ENCODE measurements around the gene CCDC70.

CCDC70 gene

GRCh38 chr13:51833980-51834379 is 27.8 kb upstream of the CCDC70 start:
- H3K9me3 ChIP-seq (ENCODE audit: control insufficient read depth, low read length), result no peaks in the 10 kb centered on the region
- no peak overlapping the region for H3K4me3 ChIP-seq (ENCODE audit: low read length)
- H3K36me3 ChIP-seq (ENCODE audit: control insufficient read depth, insufficient read depth, low read length), result no peaks in the 10 kb centered on the region
- no peak overlapping the region for H3K9ac ChIP-seq (ENCODE audit: low read length)
- H3K4me1 ChIP-seq (ENCODE audit: control insufficient read depth, insufficient read depth, low read length), result no peaks in the 10 kb centered on the region
- no peaks in the 10 kb centered on the region for H3K27me3 ChIP-seq (ENCODE audit: control insufficient read depth, insufficient read depth, low read length)

- H3K9ac ChIP-seq (ENCODE audit: low read length), result no peak overlapping the region
- no peak overlapping the region for H3K4me3 ChIP-seq (ENCODE audit: low read length)
- H3K4me1 ChIP-seq (ENCODE audit: control insufficient read depth, insufficient read depth, low read length), result no peaks in the 10 kb centered on the region
- H3K36me3 ChIP-seq (ENCODE audit: control insufficient read depth, insufficient read depth, low read length), result no peaks in the 10 kb centered on the region
- H3K27me3 ChIP-seq (ENCODE audit: control insufficient read depth, insufficient read depth, low read length), result no peaks in the 10 kb centered on the region
- no peaks in the 10 kb centered on the region for H3K9me3 ChIP-seq (ENCODE audit: control insufficient read depth, low read length)
Observed at GRCh38 chr13:51834581-51835171, 27.1 kb upstream of the CCDC70 start.

GRCh38 chr13:51837016-51837415 is 24.8 kb upstream of the CCDC70 start:
- Histone ChIP-seq H3K4me3 (ENCODE audit: low read length) (no peak overlapping the region), H3K4me1 (ENCODE audit: control insufficient read depth, insufficient read depth, low read length) (no peaks in the 10 kb centered on the region), H3K9ac (ENCODE audit: low read length) (no peak overlapping the region), H3K27me3 (ENCODE audit: control insufficient read depth, insufficient read depth, low read length) (no peaks in the 10 kb centered on the region), H3K9me3 (ENCODE audit: control insufficient read depth, low read length) (no peaks in the 10 kb centered on the region), H3K36me3 (ENCODE audit: control insufficient read depth, insufficient read depth, low read length) (no peaks in the 10 kb centered on the region)

- H3K4me1 ChIP-seq (ENCODE audit: control insufficient read depth, insufficient read depth, low read length), result no peaks in the 10 kb centered on the region
- no peak overlapping the region for H3K4me3 ChIP-seq (ENCODE audit: low read length)
- H3K36me3 ChIP-seq (ENCODE audit: control insufficient read depth, insufficient read depth, low read length), result no peaks in the 10 kb centered on the region
- no peaks in the 10 kb centered on the region for H3K27me3 ChIP-seq (ENCODE audit: control insufficient read depth, insufficient read depth, low read length)
- H3K9ac ChIP-seq (ENCODE audit: low read length), result no peak overlapping the region
- H3K9me3 ChIP-seq (ENCODE audit: control insufficient read depth, low read length), result no peaks in the 10 kb centered on the region
Observed at GRCh38 chr13:51838240-51838846, 23.4 kb upstream of the CCDC70 start.

DNA sequence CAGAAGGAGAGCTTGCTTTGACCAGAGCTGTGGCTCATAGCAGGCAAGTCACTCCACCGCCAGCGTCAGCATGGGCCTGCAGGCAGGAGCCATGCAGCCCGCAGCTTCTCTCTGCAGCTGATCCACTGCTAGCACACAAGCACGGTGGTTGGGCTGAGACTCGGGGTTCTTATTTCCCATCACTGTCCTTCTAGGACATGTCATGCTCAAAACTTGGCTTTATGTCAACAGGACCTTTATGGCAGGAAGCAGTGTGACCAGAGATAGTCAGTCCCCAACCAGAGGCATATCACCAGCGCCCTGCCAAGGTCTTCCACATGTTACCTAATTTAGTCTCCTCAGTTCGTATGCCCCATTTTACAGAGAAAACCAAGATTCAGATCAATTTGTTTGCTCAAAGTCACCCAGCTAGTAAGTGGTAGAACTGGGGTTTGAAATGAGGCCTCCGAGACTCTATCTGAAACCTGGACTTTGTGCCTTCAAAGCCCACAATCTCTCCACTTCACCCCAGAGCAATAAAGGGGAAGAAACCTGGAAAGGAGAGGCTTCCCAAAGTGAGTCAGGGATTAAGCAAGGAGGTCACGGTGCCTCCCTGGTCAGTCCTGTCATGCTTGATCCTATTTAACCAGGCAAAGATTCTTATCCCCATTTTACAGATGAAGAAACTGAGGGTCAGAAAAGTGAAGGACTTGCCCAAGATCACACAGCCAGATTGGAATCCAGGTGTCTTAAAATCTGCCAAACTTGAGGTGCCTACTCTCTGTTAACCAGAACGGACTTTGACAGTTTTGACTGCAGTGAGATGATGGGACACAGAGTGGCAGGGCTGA is 21.8 kb upstream of the CCDC70 start:
- no peak overlapping the region for H3K9ac ChIP-seq (ENCODE audit: low read length)
- H3K4me1 ChIP-seq (ENCODE audit: control insufficient read depth, insufficient read depth, low read length), result peaks cover under 1% of the 10 kb centered on the region
- no peaks in the 10 kb centered on the region for H3K9me3 ChIP-seq (ENCODE audit: control insufficient read depth, low read length)
- no peak overlapping the region for H3K4me3 ChIP-seq (ENCODE audit: low read length)
- no peaks in the 10 kb centered on the region for H3K27me3 ChIP-seq (ENCODE audit: control insufficient read depth, insufficient read depth, low read length)
- no peaks in the 10 kb centered on the region for H3K36me3 ChIP-seq (ENCODE audit: control insufficient read depth, insufficient read depth, low read length)

GRCh38 chr13:51840917-51841316 is 20.9 kb upstream of the CCDC70 start:
- Histone ChIP-seq H3K4me3 (ENCODE audit: low read length) (no peak overlapping the region), H3K9me3 (ENCODE audit: control insufficient read depth, low read length) (no peaks in the 10 kb centered on the region)

DNA sequence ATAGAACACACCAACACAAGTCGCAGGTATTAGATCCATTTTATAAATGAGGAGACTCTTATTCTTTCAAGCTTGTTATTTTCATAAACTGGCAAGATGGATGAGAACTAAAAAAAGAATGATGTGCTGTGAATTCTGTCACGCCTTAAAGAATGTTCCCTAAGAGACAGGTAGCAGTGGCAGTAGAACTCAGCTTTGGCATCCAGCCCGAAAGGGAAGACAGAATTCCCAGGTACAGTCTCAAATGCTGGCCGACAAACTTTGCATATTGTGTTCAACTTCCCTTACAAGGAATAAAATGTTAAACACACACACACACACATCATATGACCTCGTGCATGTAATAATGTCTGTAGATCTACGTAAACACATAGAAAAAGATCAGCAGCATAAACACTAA is 20.0 kb upstream of the CCDC70 start:
- Histone ChIP-seq H3K27me3 (ENCODE audit: control insufficient read depth, insufficient read depth, low read length) (no peaks in the 10 kb centered on the region), H3K4me1 (ENCODE audit: control insufficient read depth, insufficient read depth, low read length) (peaks cover 5% of the 10 kb centered on the region), H3K9me3 (ENCODE audit: control insufficient read depth, low read length) (no peaks in the 10 kb centered on the region), H3K9ac (ENCODE audit: low read length) (no peak overlapping the region), H3K4me3 (ENCODE audit: low read length) (no peak overlapping the region), H3K36me3 (ENCODE audit: control insufficient read depth, insufficient read depth, low read length) (no peaks in the 10 kb centered on the region)

More at GRCh38 chr13:51840917-51841316, 20.9 kb upstream of the CCDC70 start:
- no peaks in the 10 kb centered on the region for H3K36me3 ChIP-seq (ENCODE audit: control insufficient read depth, insufficient read depth, low read length)
- H3K27me3 ChIP-seq (ENCODE audit: control insufficient read depth, insufficient read depth, low read length), result no peaks in the 10 kb centered on the region
- H3K9ac ChIP-seq (ENCODE audit: low read length), result no peak overlapping the region
- H3K4me1 ChIP-seq (ENCODE audit: control insufficient read depth, insufficient read depth, low read length), result peaks cover 5% of the 10 kb centered on the region

DNA sequence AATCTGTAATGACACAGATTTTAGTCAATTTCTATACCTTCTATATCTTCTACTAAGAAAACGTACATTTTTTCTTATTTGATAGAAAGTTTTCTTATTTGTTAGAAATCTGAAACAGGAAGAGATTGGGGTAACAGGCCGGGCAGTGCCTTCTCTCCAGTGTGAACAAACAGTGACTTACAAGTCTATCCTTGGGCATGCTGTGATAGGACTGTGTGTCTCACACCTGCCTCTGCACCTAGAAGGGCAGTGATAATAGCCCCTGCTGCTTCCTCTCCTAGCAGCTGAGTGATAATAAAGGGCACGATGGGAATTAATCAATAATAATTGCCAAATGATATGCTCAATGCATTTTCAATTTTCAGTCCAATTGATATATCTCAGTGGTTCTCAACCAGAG is 18.2 kb upstream of the CCDC70 start:
- peaks cover 5% of the 10 kb centered on the region for H3K4me1 ChIP-seq (ENCODE audit: control insufficient read depth, insufficient read depth, low read length)
- no peaks in the 10 kb centered on the region for H3K27me3 ChIP-seq (ENCODE audit: control insufficient read depth, insufficient read depth, low read length)
- no peak overlapping the region for H3K9ac ChIP-seq (ENCODE audit: low read length)
- H3K4me3 ChIP-seq (ENCODE audit: low read length), result no peak overlapping the region
- no peaks in the 10 kb centered on the region for H3K36me3 ChIP-seq (ENCODE audit: control insufficient read depth, insufficient read depth, low read length)
- no peaks in the 10 kb centered on the region for H3K9me3 ChIP-seq (ENCODE audit: control insufficient read depth, low read length)

DNA sequence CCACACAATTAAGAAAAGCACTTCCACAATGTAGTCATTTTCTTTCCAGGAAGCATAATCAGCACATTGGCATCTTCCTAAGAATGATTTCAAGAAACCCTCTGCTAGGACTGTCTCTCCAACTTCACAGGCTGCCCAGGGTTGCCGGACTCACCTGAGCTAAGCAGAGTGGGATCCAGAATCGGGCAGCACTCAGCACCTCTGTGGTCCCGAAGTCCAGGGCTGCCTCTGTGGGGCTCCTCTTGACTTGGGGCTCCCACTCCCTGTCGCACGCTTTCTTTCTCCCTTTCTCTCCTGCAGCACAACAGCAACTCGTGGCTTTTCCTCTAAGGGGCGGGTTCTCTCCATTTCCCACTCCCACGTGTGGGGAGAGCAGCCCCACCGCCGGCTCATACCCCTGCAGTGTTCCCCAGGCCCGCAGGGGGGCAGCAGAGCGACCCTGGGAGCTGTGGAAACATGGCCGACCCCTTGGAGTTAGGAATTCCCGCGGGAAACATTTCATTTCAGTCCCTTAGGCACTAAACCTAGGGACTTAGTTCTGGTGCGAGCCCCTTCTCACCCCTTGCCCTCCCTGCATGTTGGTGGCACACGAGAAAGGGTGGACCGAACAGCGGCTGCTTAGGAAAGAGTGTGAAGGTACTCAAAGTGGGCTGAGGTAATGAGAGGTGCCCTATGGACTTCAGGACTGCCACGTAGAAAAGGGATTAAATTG is 16.8 kb upstream of the CCDC70 start, which contains the start of gene TMEM272:
TMEM272 (minus strand) TSS at position 316 of the 712 bp plus-strand sequence. CDS start 6,647 bp downstream, outside the sequence.
- Histone ChIP-seq H3K27me3 (ENCODE audit: control insufficient read depth, insufficient read depth, low read length) (no peaks in the 10 kb centered on the region), H3K4me3 (ENCODE audit: low read length) (no peak within 1 kb of the TSS), H3K4me1 (ENCODE audit: control insufficient read depth, insufficient read depth, low read length) (peaks cover 5% of the 10 kb centered on the region), H3K9ac (ENCODE audit: low read length) (no peak within 1 kb of the TSS), H3K9me3 (ENCODE audit: control insufficient read depth, low read length) (no peaks in the 10 kb centered on the region), H3K36me3 (ENCODE audit: control insufficient read depth, insufficient read depth, low read length) (no peaks in the 10 kb centered on the region)

GRCh38 chr13:51845574-51846318 is 16.0 kb upstream of the CCDC70 start:
- Histone ChIP-seq H3K4me1 (ENCODE audit: control insufficient read depth, insufficient read depth, low read length) (peaks cover 5% of the 10 kb centered on the region), H3K4me3 (ENCODE audit: low read length) (no peak overlapping the region), H3K36me3 (ENCODE audit: control insufficient read depth, insufficient read depth, low read length) (no peaks in the 10 kb centered on the region), H3K9me3 (ENCODE audit: control insufficient read depth, low read length) (no peaks in the 10 kb centered on the region), H3K9ac (ENCODE audit: low read length) (no peak overlapping the region), H3K27me3 (ENCODE audit: control insufficient read depth, insufficient read depth, low read length) (no peaks in the 10 kb centered on the region)

- no peak overlapping the region for H3K4me3 ChIP-seq (ENCODE audit: low read length)
- H3K4me1 ChIP-seq (ENCODE audit: control insufficient read depth, insufficient read depth, low read length), result peaks cover 5% of the 10 kb centered on the region
- H3K9me3 ChIP-seq (ENCODE audit: control insufficient read depth, low read length), result no peaks in the 10 kb centered on the region
- H3K27me3 ChIP-seq (ENCODE audit: control insufficient read depth, insufficient read depth, low read length), result no peaks in the 10 kb centered on the region
- no peaks in the 10 kb centered on the region for H3K36me3 ChIP-seq (ENCODE audit: control insufficient read depth, insufficient read depth, low read length)
- no peak overlapping the region for H3K9ac ChIP-seq (ENCODE audit: low read length)
Observed at GRCh38 chr13:51846756-51847155, 15.0 kb upstream of the CCDC70 start.
